ENCODE data around the gene EVL.

The EVL gene

GRCh38 chr14:100140452-100141078 is 75.3 kb downstream of the EVL start:
- Histone ChIP-seq H3K4me3 (ENCODE audit: insufficient read depth, low read depth, low read length, poor library complexity, severe bottlenecking) (no peak overlapping the region), H3K27ac (ENCODE audit: insufficient read depth, low read length, poor library complexity, severe bottlenecking) (no peak overlapping the region), H3K36me3 (ENCODE audit: control insufficient read depth, insufficient read depth, low read length) (peaks cover 90% of the 10 kb centered on the region), H3K27me3 (replicated peaks; ENCODE audit: control insufficient read depth, insufficient read depth, low read length, poor library complexity, severe bottlenecking) (no peaks in the 10 kb centered on the region), H3K9me3 (ENCODE audit: control insufficient read depth, low read length) (no peaks in the 10 kb centered on the region), H3K4me1 (ENCODE audit: control insufficient read depth, insufficient read depth, low read length, poor library complexity, severe bottlenecking) (no peaks in the 10 kb centered on the region)
- no peak for DNase-seq

DNA sequence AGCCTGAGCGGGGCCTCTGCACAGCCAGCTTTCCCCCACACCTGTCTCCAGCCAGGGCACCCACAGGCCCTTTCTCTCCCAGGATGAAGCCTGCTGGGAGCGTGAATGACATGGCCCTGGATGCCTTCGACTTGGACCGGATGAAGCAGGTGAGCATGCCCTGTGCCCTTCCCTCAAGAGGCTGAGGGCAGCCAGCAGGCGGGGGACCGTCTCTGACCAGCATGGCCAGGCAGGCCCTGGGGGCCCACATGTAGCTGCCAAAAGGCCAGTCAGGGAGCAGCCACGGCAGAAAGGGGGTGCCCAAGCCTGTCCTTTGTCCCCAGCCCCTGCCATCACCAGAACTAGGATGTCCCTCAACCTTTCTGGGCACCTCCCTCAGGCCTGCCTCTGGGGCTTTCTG is 75.9 kb downstream of the EVL start:
- H3K4me1 ChIP-seq (ENCODE audit: control insufficient read depth, insufficient read depth, low read length, poor library complexity, severe bottlenecking) = no peaks in the 10 kb centered on the region
- no peak overlapping the region for H3K4me3 ChIP-seq (ENCODE audit: insufficient read depth, low read depth, low read length, poor library complexity, severe bottlenecking)
- H3K9me3 ChIP-seq (ENCODE audit: control insufficient read depth, low read length) = no peaks in the 10 kb centered on the region
- no peak overlapping the region for H3K27ac ChIP-seq (ENCODE audit: insufficient read depth, low read length, poor library complexity, severe bottlenecking)
- H3K27me3 ChIP-seq (replicated peaks; ENCODE audit: control insufficient read depth, insufficient read depth, low read length, poor library complexity, severe bottlenecking) = no peaks in the 10 kb centered on the region
- DNase-seq = no peak
- H3K36me3 ChIP-seq (ENCODE audit: control insufficient read depth, insufficient read depth, low read length) = peaks cover 85% of the 10 kb centered on the region

- no peak overlapping the region for H3K27ac ChIP-seq (ENCODE audit: insufficient read depth, low read length, poor library complexity, severe bottlenecking)
- H3K4me1 ChIP-seq (ENCODE audit: control insufficient read depth, insufficient read depth, low read length, poor library complexity, severe bottlenecking) = peaks cover 11% of the 10 kb centered on the region
- H3K9me3 ChIP-seq (ENCODE audit: control insufficient read depth, low read length) = no peaks in the 10 kb centered on the region
- no peaks in the 10 kb centered on the region for H3K27me3 ChIP-seq (replicated peaks; ENCODE audit: control insufficient read depth, insufficient read depth, low read length, poor library complexity, severe bottlenecking)
- DNase-seq = no peak
- H3K36me3 ChIP-seq (ENCODE audit: control insufficient read depth, insufficient read depth, low read length) = peaks cover 72% of the 10 kb centered on the region
- no peak overlapping the region for H3K4me3 ChIP-seq (ENCODE audit: insufficient read depth, low read depth, low read length, poor library complexity, severe bottlenecking)
Observed at GRCh38 chr14:100142073-100143040, 77.1 kb downstream of the EVL start.

DNA sequence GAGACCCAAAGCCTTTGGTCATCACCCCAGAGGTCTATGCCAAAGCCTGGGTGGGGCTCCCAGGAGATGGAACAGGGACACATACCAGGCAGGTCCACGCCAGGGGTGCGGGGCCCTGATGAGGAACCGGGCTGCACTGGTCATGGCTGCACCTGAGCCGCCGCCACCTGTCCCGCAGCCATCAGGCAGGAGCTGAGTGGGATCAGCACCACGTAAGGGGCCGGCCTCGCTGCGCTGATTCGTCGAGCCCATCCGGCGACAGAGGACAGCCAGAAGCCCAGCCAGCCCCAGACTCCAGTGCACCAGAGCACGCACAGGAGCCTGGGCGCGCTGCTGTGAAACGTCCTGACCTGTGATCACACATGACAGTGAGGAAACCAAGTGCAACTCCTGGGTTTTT is 78.3 kb downstream of the EVL start:
- H3K27ac ChIP-seq (ENCODE audit: insufficient read depth, low read length, poor library complexity, severe bottlenecking) = no peak overlapping the region
- H3K4me1 ChIP-seq (ENCODE audit: control insufficient read depth, insufficient read depth, low read length, poor library complexity, severe bottlenecking) = peaks cover 17% of the 10 kb centered on the region
- H3K36me3 ChIP-seq (ENCODE audit: control insufficient read depth, insufficient read depth, low read length) = peaks cover 61% of the 10 kb centered on the region
- no peak for DNase-seq
- H3K4me3 ChIP-seq (ENCODE audit: insufficient read depth, low read depth, low read length, poor library complexity, severe bottlenecking) = no peak overlapping the region
- no peaks in the 10 kb centered on the region for H3K9me3 ChIP-seq (ENCODE audit: control insufficient read depth, low read length)
- H3K27me3 ChIP-seq (replicated peaks; ENCODE audit: control insufficient read depth, insufficient read depth, low read length, poor library complexity, severe bottlenecking) = no peaks in the 10 kb centered on the region

GRCh38 chr14:100143934-100144333 is 78.7 kb downstream of the EVL start:
- Histone ChIP-seq H3K4me3 (ENCODE audit: insufficient read depth, low read depth, low read length, poor library complexity, severe bottlenecking) (no peak overlapping the region), H3K36me3 (ENCODE audit: control insufficient read depth, insufficient read depth, low read length) (peaks cover 57% of the 10 kb centered on the region), H3K4me1 (ENCODE audit: control insufficient read depth, insufficient read depth, low read length, poor library complexity, severe bottlenecking) (peaks cover 17% of the 10 kb centered on the region)

GRCh38 chr14:100144645-100144995 is 79.4 kb downstream of the EVL start:
- DNase-seq = no peak
- H3K4me3 ChIP-seq (ENCODE audit: insufficient read depth, low read depth, low read length, poor library complexity, severe bottlenecking) = no peak overlapping the region
- peaks cover 50% of the 10 kb centered on the region for H3K36me3 ChIP-seq (ENCODE audit: control insufficient read depth, insufficient read depth, low read length)
- peaks cover 17% of the 10 kb centered on the region for H3K4me1 ChIP-seq (ENCODE audit: control insufficient read depth, insufficient read depth, low read length, poor library complexity, severe bottlenecking)
- H3K27me3 ChIP-seq (replicated peaks; ENCODE audit: control insufficient read depth, insufficient read depth, low read length, poor library complexity, severe bottlenecking) = no peaks in the 10 kb centered on the region
- H3K9me3 ChIP-seq (ENCODE audit: control insufficient read depth, low read length) = no peaks in the 10 kb centered on the region
- H3K27ac ChIP-seq (ENCODE audit: insufficient read depth, low read length, poor library complexity, severe bottlenecking) = no peak overlapping the region

More at GRCh38 chr14:100143934-100144333, 78.7 kb downstream of the EVL start:
- DNase-seq = no peak
- Histone ChIP-seq H3K9me3 (ENCODE audit: control insufficient read depth, low read length) (no peaks in the 10 kb centered on the region), H3K27me3 (replicated peaks; ENCODE audit: control insufficient read depth, insufficient read depth, low read length, poor library complexity, severe bottlenecking) (no peaks in the 10 kb centered on the region), H3K27ac (ENCODE audit: insufficient read depth, low read length, poor library complexity, severe bottlenecking) (no peak overlapping the region)

- H3K4me1 ChIP-seq (ENCODE audit: control insufficient read depth, insufficient read depth, low read length, poor library complexity, severe bottlenecking) = peaks cover 17% of the 10 kb centered on the region
- H3K4me3 ChIP-seq (ENCODE audit: insufficient read depth, low read depth, low read length, poor library complexity, severe bottlenecking) = no peak overlapping the region
- H3K36me3 ChIP-seq (ENCODE audit: control insufficient read depth, insufficient read depth, low read length) = peaks cover 45% of the 10 kb centered on the region
- H3K9me3 ChIP-seq (ENCODE audit: control insufficient read depth, low read length) = no peaks in the 10 kb centered on the region
- no peak for DNase-seq
- H3K27ac ChIP-seq (ENCODE audit: insufficient read depth, low read length, poor library complexity, severe bottlenecking) = no peak overlapping the region
- no peaks in the 10 kb centered on the region for H3K27me3 ChIP-seq (replicated peaks; ENCODE audit: control insufficient read depth, insufficient read depth, low read length, poor library complexity, severe bottlenecking)
Observed at GRCh38 chr14:100144996-100145646, 79.9 kb downstream of the EVL start.

DNA sequence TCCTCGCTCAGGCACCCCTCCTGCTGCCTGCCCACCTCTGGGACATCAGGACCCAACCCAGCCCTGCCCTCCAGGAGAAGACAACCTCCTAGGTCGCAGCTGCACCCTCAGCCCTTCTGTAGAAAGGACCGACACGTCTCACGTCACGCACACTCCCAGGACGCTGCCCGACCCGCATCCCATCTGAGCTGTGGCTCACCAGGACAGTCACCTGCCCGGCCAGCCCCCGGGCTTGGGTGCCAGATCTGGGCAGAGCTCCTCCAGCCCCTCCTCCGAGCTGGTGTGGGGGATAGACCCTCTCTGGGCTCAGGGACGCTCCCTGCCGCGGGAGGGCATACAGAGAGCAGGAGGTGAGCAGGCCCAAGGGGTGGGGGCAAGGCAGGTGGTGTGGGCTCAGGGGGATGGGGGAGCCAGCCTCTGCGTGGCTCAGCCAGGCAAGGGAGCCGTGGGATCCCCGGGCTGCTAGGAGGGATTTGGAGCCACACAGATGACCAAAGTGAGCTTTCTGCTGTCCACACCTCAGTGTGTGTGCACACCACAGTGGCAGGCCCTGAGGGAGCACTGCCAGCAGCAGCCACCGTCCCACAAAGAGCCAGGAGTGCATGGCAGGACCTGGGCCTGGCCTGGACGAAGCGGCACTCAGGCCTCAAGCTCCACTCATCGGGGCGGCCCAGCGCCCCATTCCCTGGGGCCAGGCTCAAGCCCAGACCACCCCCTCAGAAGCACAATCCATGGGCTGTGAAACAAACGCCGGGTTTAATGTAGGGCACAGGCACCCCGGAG is 80.7 kb downstream of the EVL start:
- Histone ChIP-seq H3K27ac (ENCODE audit: insufficient read depth, low read length, poor library complexity, severe bottlenecking) (no peak overlapping the region), H3K27me3 (replicated peaks; ENCODE audit: control insufficient read depth, insufficient read depth, low read length, poor library complexity, severe bottlenecking) (no peaks in the 10 kb centered on the region), H3K4me3 (ENCODE audit: insufficient read depth, low read depth, low read length, poor library complexity, severe bottlenecking) (no peak overlapping the region), H3K9me3 (ENCODE audit: control insufficient read depth, low read length) (no peaks in the 10 kb centered on the region), H3K4me1 (ENCODE audit: control insufficient read depth, insufficient read depth, low read length, poor library complexity, severe bottlenecking) (peaks cover 17% of the 10 kb centered on the region), H3K36me3 (ENCODE audit: control insufficient read depth, insufficient read depth, low read length) (peaks cover 37% of the 10 kb centered on the region)
- no peak for DNase-seq

- H3K4me3 ChIP-seq (ENCODE audit: insufficient read depth, low read depth, low read length, poor library complexity, severe bottlenecking) = no peak overlapping the region
- no peak for DNase-seq
- H3K36me3 ChIP-seq (ENCODE audit: control insufficient read depth, insufficient read depth, low read length) = peaks cover 30% of the 10 kb centered on the region
- no peaks in the 10 kb centered on the region for H3K9me3 ChIP-seq (ENCODE audit: control insufficient read depth, low read length)
- H3K27me3 ChIP-seq (replicated peaks; ENCODE audit: control insufficient read depth, insufficient read depth, low read length, poor library complexity, severe bottlenecking) = no peaks in the 10 kb centered on the region
- no peak overlapping the region for H3K27ac ChIP-seq (ENCODE audit: insufficient read depth, low read length, poor library complexity, severe bottlenecking)
- peaks cover 17% of the 10 kb centered on the region for H3K4me1 ChIP-seq (ENCODE audit: control insufficient read depth, insufficient read depth, low read length, poor library complexity, severe bottlenecking)
Observed at GRCh38 chr14:100146531-100147091, 81.4 kb downstream of the EVL start.
